Caki2 (cell line): Measurements from ENCODE around the gene GPC6. TPM values are rescaled to one million over a fixed set of nuclear protein-coding genes. Genes with fewer than 3 reads are reported as not detected.
A peak's percentile ranks its signal among the peaks of the same experiment; 100 is the strongest.

ENCODE experiments used
- DNase-seq: peaks from one replicate; pipeline ENCODE4 v3.0.0-alpha.2; 2015; ENCODE audit warnings: low read depth
- in situ Hi-C: cut with HindIII; loops from 2 replicates; pipeline ENCODE4 v1.10.0; 2016; ENCODE audit warnings: low sequenced_read_pairs, low pct_unique_long_range_greater_than_20kb, mixed read lengths
- total RNA-seq: library from RNA; depleted of rRNA; stranded (reverse); fragments of >200 nt; shearing (Covaris generic); gene quantifications from 2 replicates; pipeline ENCODE4 v1.2.3, GENCODE V29; 2014; ENCODE audit warnings: low replicate concordance

The GPC6 gene
- total RNA-seq, 1 experiment from 2014 or later = 6.7 TPM

- in situ Hi-C loops = no loop called here
- no peak for DNase-seq
Measured at GRCh38 chr13:93398167-93399035, 171.8 kb downstream of the GPC6 start.

GRCh38 chr13:93399212-93399611 is 172.6 kb downstream of the GPC6 start:
- DNase-seq = no peak
- in situ Hi-C loops = no loop called here

- in situ Hi-C loops = no loop called here
- no peak for DNase-seq
Measured at GRCh38 chr13:93406136-93406535, 179.5 kb downstream of the GPC6 start.

- in situ Hi-C loops = no loop called here
Measured at GRCh38 chr13:93407551-93407950, 180.9 kb downstream of the GPC6 start.

GRCh38 chr13:93409001-93409400 is 182.4 kb downstream of the GPC6 start:
- DNase-seq = no peak
- in situ Hi-C loops = no loop called here

More at GRCh38 chr13:93407551-93407950, 180.9 kb downstream of the GPC6 start:
- no peak for DNase-seq

GRCh38 chr13:93409816-93410215 is 183.2 kb downstream of the GPC6 start:
- in situ Hi-C loops = no loop called here
- no peak for DNase-seq

GRCh38 chr13:93411186-93411680 is 184.6 kb downstream of the GPC6 start:
- in situ Hi-C loops = no loop called here

GRCh38 chr13:93412676-93413075 is 186.1 kb downstream of the GPC6 start:
- in situ Hi-C loops = no loop called here
- DNase-seq = no peak

More at GRCh38 chr13:93411186-93411680, 184.6 kb downstream of the GPC6 start:
- DNase-seq = no peak

- in situ Hi-C loops = no loop called here
- DNase-seq = no peak
Measured at GRCh38 chr13:93413972-93414717, 187.5 kb downstream of the GPC6 start.

GRCh38 chr13:93416736-93417355 is 190.2 kb downstream of the GPC6 start:
- DNase-seq = no peak
- in situ Hi-C loops = no loop called here

- in situ Hi-C loops = no loop called here
- no peak for DNase-seq
Measured at GRCh38 chr13:93418398-93418797, 191.8 kb downstream of the GPC6 start.

- no peak for DNase-seq
- in situ Hi-C loops = no loop called here
Measured at GRCh38 chr13:93420206-93420605, 193.6 kb downstream of the GPC6 start.

GRCh38 chr13:93420887-93421286 is 194.3 kb downstream of the GPC6 start:
- in situ Hi-C loops = no loop called here
- no peak for DNase-seq

GRCh38 chr13:93422980-93423543 is 196.5 kb downstream of the GPC6 start:
- no peak for DNase-seq
- in situ Hi-C loops = no loop called here

- in situ Hi-C loops = no loop called here
- no peak for DNase-seq
Measured at GRCh38 chr13:93425411-93425810, 198.8 kb downstream of the GPC6 start.

GRCh38 chr13:93430381-93430780 is 203.8 kb downstream of the GPC6 start:
- in situ Hi-C loops = no loop called here
- no peak for DNase-seq

- peak; percentile 2 for DNase-seq
- in situ Hi-C loops = no loop called here
Measured at GRCh38 chr13:93435651-93436050, 209.0 kb downstream of the GPC6 start.

- in situ Hi-C loops = no loop called here
- DNase-seq = no peak
Measured at GRCh38 chr13:93437081-93437480, 210.5 kb downstream of the GPC6 start.
